Measurements from ENCODE around the gene TPH1. TPM values are rescaled to one million over a fixed set of nuclear protein-coding genes. Genes with fewer than 3 reads are reported as not detected.

Gene TPH1
- total RNA-seq, 1 experiment from 2014 or later = 0.05 TPM

DNA sequence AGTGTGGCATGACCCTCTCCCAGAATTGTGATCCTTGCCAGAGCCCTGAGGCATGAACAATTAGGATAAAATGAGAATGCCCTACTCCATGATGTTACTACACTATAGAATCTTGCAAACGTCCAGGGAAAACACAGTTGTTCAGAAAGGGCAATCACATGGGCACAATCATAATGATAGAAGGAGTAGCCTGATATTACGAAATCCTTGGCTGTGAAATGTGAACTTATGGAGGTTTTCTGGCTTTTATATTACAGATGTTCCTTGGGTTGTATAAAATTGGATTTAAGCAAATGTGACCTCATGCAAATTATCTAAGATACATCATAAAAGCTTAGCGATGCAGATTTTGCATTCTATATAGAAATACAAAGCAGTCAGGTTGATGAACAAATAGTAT lies 29.4 kb upstream of the TPH1 start:
- no peaks in the 10 kb centered on the region for H3K9me3 ChIP-seq (ENCODE audit: control insufficient read depth, insufficient read depth, low read depth, low read length)
- in situ Hi-C loops (cut with HindIII; ENCODE audit: low pct_unique_long_range_greater_than_20kb, low sequenced_read_pairs) = no loop called here
- POLR2A ChIA-PET = no interaction called here
- DNase-seq (ENCODE audit: low read depth, low spot score) = no peak
- no TSS peak for BruUV-seq (replicated peaks)
- no peak overlapping the region for H3K4me3 ChIP-seq (ENCODE audit: low read depth in 2 of 2, low read length in 2 of 2)
- no peak for ATAC-seq
- H3K27me3 ChIP-seq (ENCODE audit: control insufficient read depth, insufficient read depth, low read length) = no peaks in the 10 kb centered on the region
- TF ChIP-seq SIN3A (IDR thresholded peaks at IDR 0.05; ENCODE audit: borderline replicate concordance, insufficient read depth, low read depth, low read length) (no peak), TCF7L2 (IDR thresholded peaks at IDR 0.05; ENCODE audit: low read depth, low read length) (no peak), POLR2AphosphoS5 (IDR thresholded peaks at IDR 0.05; ENCODE audit: low read depth, low read length) (no peak)
- TF ChIP-seq, protein P1, sequence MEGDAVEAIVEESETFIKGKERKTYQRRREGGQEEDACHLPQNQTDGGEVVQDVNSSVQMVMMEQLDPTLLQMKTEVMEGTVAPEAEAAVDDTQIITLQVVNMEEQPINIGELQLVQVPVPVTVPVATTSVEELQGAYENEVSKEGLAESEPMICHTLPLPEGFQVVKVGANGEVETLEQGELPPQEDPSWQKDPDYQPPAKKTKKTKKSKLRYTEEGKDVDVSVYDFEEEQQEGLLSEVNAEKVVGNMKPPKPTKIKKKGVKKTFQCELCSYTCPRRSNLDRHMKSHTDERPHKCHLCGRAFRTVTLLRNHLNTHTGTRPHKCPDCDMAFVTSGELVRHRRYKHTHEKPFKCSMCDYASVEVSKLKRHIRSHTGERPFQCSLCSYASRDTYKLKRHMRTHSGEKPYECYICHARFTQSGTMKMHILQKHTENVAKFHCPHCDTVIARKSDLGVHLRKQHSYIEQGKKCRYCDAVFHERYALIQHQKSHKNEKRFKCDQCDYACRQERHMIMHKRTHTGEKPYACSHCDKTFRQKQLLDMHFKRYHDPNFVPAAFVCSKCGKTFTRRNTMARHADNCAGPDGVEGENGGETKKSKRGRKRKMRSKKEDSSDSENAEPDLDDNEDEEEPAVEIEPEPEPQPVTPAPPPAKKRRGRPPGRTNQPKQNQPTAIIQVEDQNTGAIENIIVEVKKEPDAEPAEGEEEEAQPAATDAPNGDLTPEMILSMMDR (IDR thresholded peaks at IDR 0.05) = no peak
- TF ChIP-seq, protein P2, sequence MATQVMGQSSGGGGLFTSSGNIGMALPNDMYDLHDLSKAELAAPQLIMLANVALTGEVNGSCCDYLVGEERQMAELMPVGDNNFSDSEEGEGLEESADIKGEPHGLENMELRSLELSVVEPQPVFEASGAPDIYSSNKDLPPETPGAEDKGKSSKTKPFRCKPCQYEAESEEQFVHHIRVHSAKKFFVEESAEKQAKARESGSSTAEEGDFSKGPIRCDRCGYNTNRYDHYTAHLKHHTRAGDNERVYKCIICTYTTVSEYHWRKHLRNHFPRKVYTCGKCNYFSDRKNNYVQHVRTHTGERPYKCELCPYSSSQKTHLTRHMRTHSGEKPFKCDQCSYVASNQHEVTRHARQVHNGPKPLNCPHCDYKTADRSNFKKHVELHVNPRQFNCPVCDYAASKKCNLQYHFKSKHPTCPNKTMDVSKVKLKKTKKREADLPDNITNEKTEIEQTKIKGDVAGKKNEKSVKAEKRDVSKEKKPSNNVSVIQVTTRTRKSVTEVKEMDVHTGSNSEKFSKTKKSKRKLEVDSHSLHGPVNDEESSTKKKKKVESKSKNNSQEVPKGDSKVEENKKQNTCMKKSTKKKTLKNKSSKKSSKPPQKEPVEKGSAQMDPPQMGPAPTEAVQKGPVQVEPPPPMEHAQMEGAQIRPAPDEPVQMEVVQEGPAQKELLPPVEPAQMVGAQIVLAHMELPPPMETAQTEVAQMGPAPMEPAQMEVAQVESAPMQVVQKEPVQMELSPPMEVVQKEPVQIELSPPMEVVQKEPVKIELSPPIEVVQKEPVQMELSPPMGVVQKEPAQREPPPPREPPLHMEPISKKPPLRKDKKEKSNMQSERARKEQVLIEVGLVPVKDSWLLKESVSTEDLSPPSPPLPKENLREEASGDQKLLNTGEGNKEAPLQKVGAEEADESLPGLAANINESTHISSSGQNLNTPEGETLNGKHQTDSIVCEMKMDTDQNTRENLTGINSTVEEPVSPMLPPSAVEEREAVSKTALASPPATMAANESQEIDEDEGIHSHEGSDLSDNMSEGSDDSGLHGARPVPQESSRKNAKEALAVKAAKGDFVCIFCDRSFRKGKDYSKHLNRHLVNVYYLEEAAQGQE (IDR thresholded peaks at IDR 0.05; ENCODE audit: insufficient read depth in 1 of 2, low read depth in 2 of 2, low read length in 1 of 2) = no peak
- no peak overlapping the region for H3K27ac ChIP-seq (ENCODE audit: low read length)
- intact Hi-C loops (cut with micrococcal nuclease; ENCODE audit: unreplicated experiment) = no loop called here
- H3K4me1 ChIP-seq (ENCODE audit: control insufficient read depth, insufficient read depth, low read length) = no peaks in the 10 kb centered on the region
- CTCF ChIA-PET = no interaction called here
- H3K36me3 ChIP-seq (ENCODE audit: control insufficient read depth, insufficient read depth, low read length) = peaks cover 2% of the 10 kb centered on the region; the same call in 1 of the 2 replicates

DNA sequence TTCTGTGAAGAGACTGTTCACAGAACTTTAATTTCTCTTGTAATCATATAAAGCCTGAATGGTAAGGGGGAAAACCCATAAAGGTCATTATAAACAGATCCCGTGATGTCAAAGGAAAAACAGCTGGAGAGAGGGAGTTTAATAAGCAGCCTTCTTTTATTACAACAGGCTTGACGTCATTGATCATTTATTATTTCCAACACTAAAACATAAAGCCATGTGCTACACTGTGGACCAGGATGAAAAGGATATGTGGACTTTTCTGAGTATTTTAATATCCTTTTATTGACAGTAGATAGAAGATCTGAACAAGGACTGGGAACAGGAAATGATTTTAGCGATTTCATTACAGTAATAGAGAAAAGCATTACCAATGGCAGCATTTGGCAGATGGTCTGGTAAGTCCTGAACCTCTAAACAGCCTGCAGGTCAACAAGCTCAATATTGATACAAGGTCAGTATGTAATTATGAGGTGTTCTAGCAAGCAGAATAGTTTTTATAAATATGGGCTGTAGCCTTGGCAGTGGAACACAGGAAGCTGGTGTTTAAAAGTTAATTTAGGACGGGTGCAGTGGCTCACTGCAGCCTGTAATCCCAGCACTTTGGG lies 25.1 kb upstream of the TPH1 start:
- ATAC-seq (no peak), DNase-seq (ENCODE audit: low read depth, low spot score) (no peak)
- CTCF ChIA-PET = no interaction called here
- Histone ChIP-seq H3K9me3 (ENCODE audit: control insufficient read depth, insufficient read depth, low read depth, low read length) (no peaks in the 10 kb centered on the region), H3K27me3 (ENCODE audit: control insufficient read depth, insufficient read depth, low read length) (no peaks in the 10 kb centered on the region), H3K27ac (ENCODE audit: low read length) (no peak overlapping the region), H3K36me3 (ENCODE audit: control insufficient read depth, insufficient read depth, low read length) (no peaks in the 10 kb centered on the region), H3K4me1 (ENCODE audit: control insufficient read depth, insufficient read depth, low read length) (no peaks in the 10 kb centered on the region), H3K4me3 (ENCODE audit: low read depth in 2 of 2, low read length in 2 of 2) (no peak overlapping the region)
- TF ChIP-seq, protein P2 (IDR thresholded peaks at IDR 0.05; ENCODE audit: insufficient read depth in 1 of 2, low read depth in 2 of 2, low read length in 1 of 2) = no peak
- no peak for TF ChIP-seq POLR2AphosphoS5 (IDR thresholded peaks at IDR 0.05; ENCODE audit: low read depth, low read length)
- TF ChIP-seq SIN3A (IDR thresholded peaks at IDR 0.05; ENCODE audit: borderline replicate concordance, insufficient read depth, low read depth, low read length) = no peak
- TF ChIP-seq TCF7L2 (IDR thresholded peaks at IDR 0.05; ENCODE audit: low read depth, low read length) = no peak
- TF ChIP-seq, protein P1 (IDR thresholded peaks at IDR 0.05) = no peak
- in situ Hi-C loops (cut with HindIII; ENCODE audit: low pct_unique_long_range_greater_than_20kb, low sequenced_read_pairs) = no loop called here
- BruUV-seq (replicated peaks) = no TSS peak
- POLR2A ChIA-PET = no interaction called here
- intact Hi-C loops (cut with micrococcal nuclease; ENCODE audit: unreplicated experiment) = no loop called here

Data from Panc1 (cell line).